GM13976 (cell line): ENCODE data around the gene POU6F2.
"Not testable (repeated sequence)": the region's sequence is repeated elsewhere in the genome, so short reads cannot be mapped to it uniquely, and the experiment has no call there.

ENCODE experiments used
- DNase-seq: peaks from one replicate; pipeline ENCODE4 v3.0.0; 2012; ENCODE audit warnings: low spot score
- CTCF ChIP-seq: IDR thresholded peaks from 2 replicates; pipeline ENCODE4 v1.5.1; 2012; ENCODE audit warnings: borderline replicate concordance, mild to moderate bottlenecking; ENCODE audit not compliant: insufficient read depth; ENCODE audit errors: extremely low read depth, missing control alignments, control extremely low read depth
- in situ Hi-C: fragments of 300-500 bp; cut with MboI; formaldehyde crosslinking; loops from one replicate; pipeline ENCODE4 v1.12.0; 2022; ENCODE audit warnings: low sequenced_read_pairs, mixed read lengths, inconsistent platforms; ENCODE audit not compliant: unreplicated experiment

Gene POU6F2

GRCh38 chr7:39192476-39192875, 214.8 kb downstream of the POU6F2 start:
- in situ Hi-C loops, result no loop called here
- DNase-seq, result no peak
- TF ChIP-seq CTCF, result no peak

GRCh38 chr7:39194388-39194787, 216.7 kb downstream of the POU6F2 start:
- DNase-seq, in situ Hi-C loops: not testable (repeated sequence)

GRCh38 chr7:39195967-39196366, 218.3 kb downstream of the POU6F2 start:
- no peak for DNase-seq
- no peak for TF ChIP-seq CTCF
- in situ Hi-C loops, result no loop called here

- DNase-seq, result no peak
- TF ChIP-seq CTCF, result no peak
- in situ Hi-C loops, result no loop called here
Observed at GRCh38 chr7:39197831-39198230, 220.1 kb downstream of the POU6F2 start.

- DNase-seq, result no peak
- TF ChIP-seq CTCF, result no peak
- in situ Hi-C loops, result no loop called here
Observed at GRCh38 chr7:39198556-39198955, 220.8 kb downstream of the POU6F2 start.

- DNase-seq, result no peak
- in situ Hi-C loops, result no loop called here
- TF ChIP-seq CTCF, result no peak
Observed at GRCh38 chr7:39199006-39199405, 221.3 kb downstream of the POU6F2 start.

- no peak for TF ChIP-seq CTCF
- no peak for DNase-seq
- in situ Hi-C loops, result no loop called here
Observed at GRCh38 chr7:39199951-39200350, 222.2 kb downstream of the POU6F2 start.
